ENCODE measurements around the gene GRIN1. TPM values are rescaled to one million over a fixed set of nuclear protein-coding genes. Genes with fewer than 3 reads are reported as not detected.

GRIN1 gene
- total and polyA plus RNA-seq, 2 experiments from 2014 or later = not detected

- no peaks in the 10 kb centered on the region for H3K79me2 ChIP-seq
- H3K4me2 ChIP-seq = no peak overlapping the region
- WGBS (ENCODE audit: low lambda C conversion rate, missing lambda C conversion rate) = 81% methylated on average over 23 of the region's 24 CpGs
- no peak for DNase-seq (ENCODE audit: low spot score)
- no peak overlapping the region for H3K27ac ChIP-seq
- no peaks in the 10 kb centered on the region for H3K9me2 ChIP-seq (replicated peaks; ENCODE audit: insufficient read depth)
- no peak overlapping the region for H2AFZ ChIP-seq
- no peak for TF ChIP-seq EZH2phosphoT487 (IDR thresholded peaks at IDR 0.05; ENCODE audit: low read depth, severe bottlenecking, unreplicated experiment)
- TF ChIP-seq CTCF (IDR thresholded peaks at IDR 0.05; ENCODE audit: poor library complexity) = no peak
- no peak for TF ChIP-seq EZH2 (IDR thresholded peaks at IDR 0.05; ENCODE audit: borderline replicate concordance)
- no peaks in the 10 kb centered on the region for H4K20me1 ChIP-seq (ENCODE audit: insufficient read depth, poor library complexity, severe bottlenecking)
- H3K9me3 ChIP-seq (ENCODE audit: low read depth) = no peaks in the 10 kb centered on the region
- H3K36me3 ChIP-seq (replicated peaks; ENCODE audit: insufficient read depth, low read depth) = no peaks in the 10 kb centered on the region
- no peak overlapping the region for H3K4me3 ChIP-seq
- H3K27me3 ChIP-seq = peaks cover 59% of the 10 kb centered on the region
- H3K4me1 ChIP-seq (ENCODE audit: insufficient read depth) = no peaks in the 10 kb centered on the region
Observed at GRCh38 chr9:137141976-137142936, 3.3 kb downstream of the GRIN1 start.

GRCh38 chr9:137143459-137143858, 4.5 kb downstream of the GRIN1 start:
- Histone ChIP-seq H3K27ac (no peak overlapping the region), H4K20me1 (ENCODE audit: insufficient read depth, poor library complexity, severe bottlenecking) (no peaks in the 10 kb centered on the region), H3K4me3 (no peak overlapping the region), H2AFZ (no peak overlapping the region), H3K36me3 (replicated peaks; ENCODE audit: insufficient read depth, low read depth) (no peaks in the 10 kb centered on the region), H3K79me2 (no peaks in the 10 kb centered on the region), H3K9me2 (replicated peaks; ENCODE audit: insufficient read depth) (no peaks in the 10 kb centered on the region), H3K9me3 (ENCODE audit: low read depth) (no peaks in the 10 kb centered on the region), H3K4me2 (no peak overlapping the region), H3K27me3 (peaks cover 47% of the 10 kb centered on the region), H3K4me1 (ENCODE audit: insufficient read depth) (no peaks in the 10 kb centered on the region)
- DNase-seq (ENCODE audit: low spot score) = no peak
- WGBS (ENCODE audit: low lambda C conversion rate, missing lambda C conversion rate) = 85% methylated on average over 4 of the region's 4 CpGs
- TF ChIP-seq EZH2phosphoT487 (IDR thresholded peaks at IDR 0.05; ENCODE audit: low read depth, severe bottlenecking, unreplicated experiment) (no peak), CTCF (IDR thresholded peaks at IDR 0.05; ENCODE audit: poor library complexity) (no peak), EZH2 (IDR thresholded peaks at IDR 0.05; ENCODE audit: borderline replicate concordance) (no peak)

- Histone ChIP-seq H3K27ac (no peak overlapping the region), H3K9me2 (replicated peaks; ENCODE audit: insufficient read depth) (no peaks in the 10 kb centered on the region), H3K4me1 (ENCODE audit: insufficient read depth) (no peaks in the 10 kb centered on the region), H3K79me2 (no peaks in the 10 kb centered on the region), H3K27me3 (peaks cover 25% of the 10 kb centered on the region), H3K4me2 (no peak overlapping the region), H2AFZ (no peak overlapping the region), H3K4me3 (no peak overlapping the region), H4K20me1 (ENCODE audit: insufficient read depth, poor library complexity, severe bottlenecking) (no peaks in the 10 kb centered on the region), H3K36me3 (replicated peaks; ENCODE audit: insufficient read depth, low read depth) (no peaks in the 10 kb centered on the region), H3K9me3 (ENCODE audit: low read depth) (no peaks in the 10 kb centered on the region)
- no peak for DNase-seq (ENCODE audit: low spot score)
- TF ChIP-seq CTCF (IDR thresholded peaks at IDR 0.05; ENCODE audit: poor library complexity) = no peak
- TF ChIP-seq EZH2phosphoT487 (IDR thresholded peaks at IDR 0.05; ENCODE audit: low read depth, severe bottlenecking, unreplicated experiment) = no peak
- TF ChIP-seq EZH2 (IDR thresholded peaks at IDR 0.05; ENCODE audit: borderline replicate concordance) = no peak
- 54% methylated on average over 20 of the region's 49 CpGs for WGBS (ENCODE audit: low lambda C conversion rate, missing lambda C conversion rate)
Observed at GRCh38 chr9:137145731-137146526, 7.0 kb downstream of the GRIN1 start.

Measured in hepatocyte (in vitro differentiated cells).